Progenitor cell of endocrine pancreas (in vitro differentiated cells): ENCODE results near the gene SLK. TPM values are rescaled to one million over a fixed set of nuclear protein-coding genes. Genes with fewer than 3 reads are reported as not detected.

ENCODE experiments used
- DNase-seq: peaks from one replicate; pipeline ENCODE4 v3.0.0; 2021; ENCODE audit warnings: low spot score; ENCODE audit not compliant: unreplicated experiment
- H3K27ac Mint-ChIP-seq: 2 replicates; pipeline ENCODE4 v1.8.0; 2021; ENCODE audit warnings: mild to moderate bottlenecking, moderate library complexity, mixed read lengths
- H3K27me3 Mint-ChIP-seq: 2 replicates; pipeline ENCODE4 v1.8.0; 2021; ENCODE audit warnings: mixed read lengths
- H3K36me3 Mint-ChIP-seq: 2 replicates; pipeline ENCODE4 v1.8.0; 2022; ENCODE audit warnings: mixed read lengths; ENCODE audit not compliant: insufficient read depth
- H3K4me1 Mint-ChIP-seq: 2 replicates; pipeline ENCODE4 v1.8.0; 2021; ENCODE audit warnings: low read depth, mixed read lengths
- H3K4me3 Mint-ChIP-seq: 2 replicates; pipeline ENCODE4 v1.8.0; 2021; ENCODE audit warnings: low read depth, mild to moderate bottlenecking, moderate library complexity, mixed read lengths
- H3K9me3 Mint-ChIP-seq: 2 replicates; pipeline ENCODE4 v1.8.0; 2021; ENCODE audit warnings: low read depth, mixed read lengths
- long read RNA-seq: library from polyadenylated mRNA; unstranded; transcript quantifications from one replicate; pipeline ENCODE4 v2.0.0, GENCODE V29; 2020
- total RNA-seq: library from RNA; stranded (reverse); gene quantifications from 2 replicates; pipeline ENCODE4 v1.2.1, GENCODE V29; 2021
- TF ChIP-seq, protein P1 (sequence below): fragments of 200-600 bp; sonication (generic); IDR thresholded peaks from one replicate; pipeline ENCODE4 v1.5.0; 2021; ENCODE audit warnings: antibody characterized with exemption, mild to moderate bottlenecking; ENCODE audit not compliant: unreplicated experiment

SLK gene
- 29.8 and 29.9 TPM in 2 replicates for total RNA-seq
- long read RNA-seq, partial matches to known transcripts = 9 of 14 reads
- long read RNA-seq, other reads (novel, unspliced or antisense) = 5 of 14 reads

DNA sequence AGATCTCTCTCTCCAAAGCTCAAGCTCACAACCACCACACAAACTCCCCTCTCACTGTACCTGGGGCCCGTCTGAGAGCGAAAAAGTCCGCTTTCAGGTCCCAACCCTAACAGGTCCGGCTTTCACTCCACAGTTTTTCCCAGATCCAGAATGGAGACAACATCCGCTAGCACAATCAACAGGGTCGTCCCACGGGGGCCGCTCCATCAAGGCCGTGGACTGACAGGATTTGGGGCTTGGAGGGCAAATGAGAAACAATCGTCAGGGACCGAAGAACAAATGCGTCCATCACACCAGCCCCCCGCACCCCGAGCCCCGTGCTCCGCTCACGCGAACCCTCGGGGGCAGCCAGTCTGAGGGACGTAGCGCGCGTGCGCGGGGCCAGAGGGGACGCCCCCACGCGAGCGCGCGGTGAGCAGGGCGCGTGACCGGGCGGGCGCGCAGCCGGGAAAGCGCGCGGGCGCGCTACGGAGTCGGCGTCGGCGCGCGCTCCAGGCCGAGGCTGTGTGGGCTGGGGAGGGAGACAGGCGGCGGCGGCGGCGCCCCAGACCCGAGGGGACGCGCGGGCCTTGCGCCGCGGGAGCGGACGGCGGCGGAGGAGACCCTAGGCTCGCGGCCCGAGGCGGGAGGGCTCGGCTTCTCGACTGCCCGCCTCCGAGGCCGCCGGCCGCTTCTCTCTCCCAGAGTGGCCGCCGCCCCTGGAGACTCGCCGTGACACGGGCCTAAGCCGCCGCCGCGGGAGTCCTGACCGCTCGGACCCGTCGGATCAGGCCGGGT lies at the start of gene SLK:
Gene SLK (plus strand): TSS at position 470 of the 777 bp plus-strand sequence. CDS start 606 bp downstream, outside the sequence.
- DNase-seq = peak; percentile 71
- H3K27me3 Mint-ChIP-seq = no peaks in the 10 kb centered on the region
- no peaks in the 10 kb centered on the region for H3K9me3 Mint-ChIP-seq
- TF ChIP-seq, protein P1, sequence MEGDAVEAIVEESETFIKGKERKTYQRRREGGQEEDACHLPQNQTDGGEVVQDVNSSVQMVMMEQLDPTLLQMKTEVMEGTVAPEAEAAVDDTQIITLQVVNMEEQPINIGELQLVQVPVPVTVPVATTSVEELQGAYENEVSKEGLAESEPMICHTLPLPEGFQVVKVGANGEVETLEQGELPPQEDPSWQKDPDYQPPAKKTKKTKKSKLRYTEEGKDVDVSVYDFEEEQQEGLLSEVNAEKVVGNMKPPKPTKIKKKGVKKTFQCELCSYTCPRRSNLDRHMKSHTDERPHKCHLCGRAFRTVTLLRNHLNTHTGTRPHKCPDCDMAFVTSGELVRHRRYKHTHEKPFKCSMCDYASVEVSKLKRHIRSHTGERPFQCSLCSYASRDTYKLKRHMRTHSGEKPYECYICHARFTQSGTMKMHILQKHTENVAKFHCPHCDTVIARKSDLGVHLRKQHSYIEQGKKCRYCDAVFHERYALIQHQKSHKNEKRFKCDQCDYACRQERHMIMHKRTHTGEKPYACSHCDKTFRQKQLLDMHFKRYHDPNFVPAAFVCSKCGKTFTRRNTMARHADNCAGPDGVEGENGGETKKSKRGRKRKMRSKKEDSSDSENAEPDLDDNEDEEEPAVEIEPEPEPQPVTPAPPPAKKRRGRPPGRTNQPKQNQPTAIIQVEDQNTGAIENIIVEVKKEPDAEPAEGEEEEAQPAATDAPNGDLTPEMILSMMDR = no peak
- no peaks in the 10 kb centered on the region for H3K36me3 Mint-ChIP-seq
- H3K4me3 Mint-ChIP-seq = peak within 1 kb of the TSS; percentile 96
- peak within 1 kb of the TSS; percentile 94 for H3K27ac Mint-ChIP-seq
- H3K4me1 Mint-ChIP-seq = peaks cover 21% of the 10 kb centered on the region

GRCh38 chr10:103917302-103918052 lies 49.5 kb upstream of the SLK start:
- TF ChIP-seq, protein P1 = no peak
- Mint-ChIP-seq H3K9me3 (no peaks in the 10 kb centered on the region), H3K36me3 (peaks cover 7% of the 10 kb centered on the region), H3K27ac (peak overlapping the region; percentile 93), H3K4me1 (peaks cover 21% of the 10 kb centered on the region), H3K27me3 (no peaks in the 10 kb centered on the region), H3K4me3 (peak overlapping the region; percentile 93)
- DNase-seq = peak; percentile 12

- Mint-ChIP-seq H3K27ac (peak within 1 kb of the TSS; percentile 94), H3K36me3 (peaks cover 7% of the 10 kb centered on the region), H3K9me3 (no peaks in the 10 kb centered on the region), H3K4me1 (peaks cover 21% of the 10 kb centered on the region), H3K27me3 (no peaks in the 10 kb centered on the region), H3K4me3 (peak within 1 kb of the TSS; percentile 93)
- peak; percentile 92 for DNase-seq
- TF ChIP-seq, protein P1 = peak; percentile 48
Measured at GRCh38 chr10:103918053-103918846, 48.7 kb upstream of the SLK start, which contains the start of gene STN1. TSS of gene STN1 (minus strand) at chr10:103918184. CDS start at chr10:103917594, 590 bp downstream.

- H3K27me3 Mint-ChIP-seq = no peaks in the 10 kb centered on the region
- no peak overlapping the region for H3K4me3 Mint-ChIP-seq
- TF ChIP-seq, protein P1 = no peak
- peaks cover 7% of the 10 kb centered on the region for H3K36me3 Mint-ChIP-seq
- DNase-seq = no peak
- peaks cover 21% of the 10 kb centered on the region for H3K4me1 Mint-ChIP-seq
- H3K9me3 Mint-ChIP-seq = no peaks in the 10 kb centered on the region
- H3K27ac Mint-ChIP-seq = no peak overlapping the region
Measured at GRCh38 chr10:103919648-103920025, 47.3 kb upstream of the SLK start.
